ENCODE results near the gene ANKFN1.

GRCh38 chr17:56314026-56314425, 160.8 kb downstream of the ANKFN1 start:
- TF ChIP-seq CTCF (IDR thresholded peaks at IDR 0.05; ENCODE audit: low read depth, low read length, poor library complexity, severe bottlenecking) (no peak), EZH2phosphoT487 (IDR thresholded peaks at IDR 0.05; ENCODE audit: borderline replicate concordance, low read length) (no peak)

Measured in DOHH2 (cell line).